SJSA1 (cell line): Measurements from ENCODE around the gene ATP1B2. TPM values are rescaled to one million over a fixed set of nuclear protein-coding genes. Genes with fewer than 3 reads are reported as not detected.

ENCODE experiments used
- DNase-seq, 2 experiments: peaks; one replicate each; pipeline ENCODE4 v3.0.0-alpha.2; 2015 to 2020; ENCODE audit warnings: low spot score in 2 of 2, low read depth in 1 of 2
- H3K27ac ChIP-seq: fragments of 250-450 bp; sonication (Bioruptor Pico); 2 replicates; pipeline ENCODE4 v1.5.1; 2020; ENCODE audit warnings: mild to moderate bottlenecking, moderate library complexity
- H3K27me3 ChIP-seq: fragments of 250-450 bp; sonication (Bioruptor Pico); replicated peaks from 2 replicates; pipeline ENCODE4 v1.5.1; 2020; ENCODE audit warnings: mild to moderate bottlenecking, moderate library complexity
- H3K36me3 ChIP-seq: fragments of 250-450 bp; sonication (Bioruptor Pico); 2 replicates; pipeline ENCODE4 v1.5.1; 2020; ENCODE audit warnings: mild to moderate bottlenecking
- H3K4me1 ChIP-seq: fragments of 250-450 bp; sonication (Bioruptor Pico); replicated peaks from 2 replicates; pipeline ENCODE4 v1.6.1; 2021; ENCODE audit warnings: mild to moderate bottlenecking
- H3K4me3 ChIP-seq: fragments of 250-450 bp; sonication (Bioruptor Pico); 2 replicates; pipeline ENCODE4 v1.5.1; 2020; ENCODE audit warnings: mild to moderate bottlenecking
- H3K9me3 ChIP-seq: fragments of 250-450 bp; sonication (Bioruptor Pico); replicated peaks from 2 replicates; pipeline ENCODE4 v1.5.1; 2020; ENCODE audit warnings: mild to moderate bottlenecking
- total RNA-seq: library from RNA; depleted of rRNA; stranded (reverse); fragments of >200 nt; shearing (Covaris generic); gene quantifications from 2 replicates; pipeline ENCODE4 v1.2.3, GENCODE V29; 2014

Gene ATP1B2
- total RNA-seq, 1 experiment from 2014 or later = not detected

DNA sequence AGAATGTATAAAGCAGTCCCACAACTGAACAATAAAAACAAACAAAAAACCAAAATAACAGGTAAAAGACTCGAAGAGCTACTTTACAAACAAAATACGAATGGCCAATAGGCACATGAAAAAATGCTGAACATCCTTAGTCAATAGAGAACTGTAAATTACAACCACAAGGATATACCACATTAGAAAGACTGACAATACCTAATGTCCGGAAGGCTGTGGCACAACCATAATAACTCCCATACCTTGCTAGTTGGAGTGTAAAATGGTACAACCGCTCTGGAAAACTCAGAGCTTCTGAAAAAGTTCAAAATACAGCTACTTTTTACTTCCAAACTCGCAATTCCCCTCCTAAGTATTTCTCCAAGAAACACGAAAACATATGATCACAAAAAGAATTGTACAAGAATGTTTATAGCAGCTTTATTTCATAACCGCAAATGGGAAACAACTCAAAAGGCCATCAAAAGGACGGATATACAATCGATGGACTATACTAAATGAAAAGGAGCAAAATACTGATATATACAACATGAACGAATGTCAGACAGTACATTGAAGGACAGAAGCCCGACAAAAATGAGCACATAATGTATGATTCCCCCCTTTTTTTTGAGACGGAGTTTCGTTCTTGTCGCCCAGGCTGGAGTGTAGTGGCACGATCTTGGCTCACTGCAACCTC, 34.3 kb downstream of the ATP1B2 start:
- peaks cover 23% of the 10 kb centered on the region for H3K36me3 ChIP-seq
- H3K4me3 ChIP-seq = peak overlapping the region; percentile 61
- no peak for DNase-seq
- peaks cover 18% of the 10 kb centered on the region for H3K4me1 ChIP-seq
- no peaks in the 10 kb centered on the region for H3K27me3 ChIP-seq
- peak overlapping the region; percentile 93 for H3K27ac ChIP-seq
- H3K9me3 ChIP-seq = no peaks in the 10 kb centered on the region

- peaks cover 18% of the 10 kb centered on the region for H3K4me1 ChIP-seq
- peak; percentile 91 to 96 for DNase-seq
- H3K9me3 ChIP-seq = no peaks in the 10 kb centered on the region
- no peaks in the 10 kb centered on the region for H3K27me3 ChIP-seq
- H3K36me3 ChIP-seq = peaks cover 26% of the 10 kb centered on the region
- peak overlapping the region; percentile 93 for H3K27ac ChIP-seq
- peak overlapping the region; percentile 61 for H3K4me3 ChIP-seq
These were observed 35.0 kb downstream of the ATP1B2 start for GRCh38 chr17:7685533-7686221.

- peak; percentile 75 to 98 for DNase-seq
- H3K9me3 ChIP-seq = no peaks in the 10 kb centered on the region
These were observed 35.7 kb downstream of the ATP1B2 start for GRCh38 chr17:7686222-7687071.

DNA sequence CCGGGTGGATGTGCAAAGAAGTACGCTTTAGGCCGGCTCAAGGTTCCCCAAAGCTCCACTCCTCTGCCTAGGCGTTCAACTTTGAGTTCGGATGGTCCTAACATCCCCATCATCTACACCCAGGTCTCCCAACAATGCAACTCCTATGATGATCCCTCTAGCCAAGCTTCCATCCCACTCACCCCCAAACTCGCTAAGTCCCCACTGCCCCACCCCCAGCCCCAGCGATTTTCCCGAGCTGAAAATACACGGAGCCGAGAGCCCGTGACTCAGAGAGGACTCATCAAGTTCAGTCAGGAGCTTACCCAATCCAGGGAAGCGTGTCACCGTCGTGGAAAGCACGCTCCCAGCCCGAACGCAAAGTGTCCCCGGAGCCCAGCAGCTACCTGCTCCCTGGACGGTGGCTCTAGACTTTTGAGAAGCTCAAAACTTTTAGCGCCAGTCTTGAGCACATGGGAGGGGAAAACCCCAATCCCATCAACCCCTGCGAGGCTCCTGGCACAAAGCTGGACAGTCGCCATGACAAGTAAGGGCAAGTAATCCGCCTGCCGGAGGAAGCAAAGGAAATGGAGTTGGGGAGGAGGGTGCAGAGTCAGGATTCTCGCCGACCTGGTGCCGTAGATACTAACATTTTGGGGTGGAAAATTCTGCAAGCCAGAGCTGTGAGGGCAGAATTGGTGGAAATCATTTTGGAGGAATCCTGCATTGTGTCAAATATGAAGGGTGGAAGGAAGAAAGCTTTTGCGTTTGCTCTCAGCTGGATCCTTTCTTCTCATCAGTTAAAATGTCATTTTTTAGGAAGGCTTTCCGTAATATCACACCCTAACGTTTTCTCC, 36.6 kb downstream of the ATP1B2 start, which contains the start of gene TP53:
Gene TP53 (minus strand): TSS at position 419 of the 836 bp plus-strand sequence. CDS start 10,896 bp downstream, outside the sequence.
- H3K27ac ChIP-seq = peak within 1 kb of the TSS; percentile 93
- peaks cover 26% of the 10 kb centered on the region for H3K36me3 ChIP-seq
- peak; percentile 90 to 91 for DNase-seq
- no peaks in the 10 kb centered on the region for H3K9me3 ChIP-seq
- no peaks in the 10 kb centered on the region for H3K27me3 ChIP-seq
- H3K4me3 ChIP-seq = peak within 1 kb of the TSS; percentile 61
- H3K4me1 ChIP-seq = peaks cover 18% of the 10 kb centered on the region

More at GRCh38 chr17:7686222-7687071, 35.7 kb downstream of the ATP1B2 start:
- H3K36me3 ChIP-seq = peaks cover 26% of the 10 kb centered on the region
- no peaks in the 10 kb centered on the region for H3K27me3 ChIP-seq
- peak overlapping the region; percentile 61 for H3K4me3 ChIP-seq
- H3K27ac ChIP-seq = peak overlapping the region; percentile 93
- H3K4me1 ChIP-seq = peaks cover 18% of the 10 kb centered on the region

DNA sequence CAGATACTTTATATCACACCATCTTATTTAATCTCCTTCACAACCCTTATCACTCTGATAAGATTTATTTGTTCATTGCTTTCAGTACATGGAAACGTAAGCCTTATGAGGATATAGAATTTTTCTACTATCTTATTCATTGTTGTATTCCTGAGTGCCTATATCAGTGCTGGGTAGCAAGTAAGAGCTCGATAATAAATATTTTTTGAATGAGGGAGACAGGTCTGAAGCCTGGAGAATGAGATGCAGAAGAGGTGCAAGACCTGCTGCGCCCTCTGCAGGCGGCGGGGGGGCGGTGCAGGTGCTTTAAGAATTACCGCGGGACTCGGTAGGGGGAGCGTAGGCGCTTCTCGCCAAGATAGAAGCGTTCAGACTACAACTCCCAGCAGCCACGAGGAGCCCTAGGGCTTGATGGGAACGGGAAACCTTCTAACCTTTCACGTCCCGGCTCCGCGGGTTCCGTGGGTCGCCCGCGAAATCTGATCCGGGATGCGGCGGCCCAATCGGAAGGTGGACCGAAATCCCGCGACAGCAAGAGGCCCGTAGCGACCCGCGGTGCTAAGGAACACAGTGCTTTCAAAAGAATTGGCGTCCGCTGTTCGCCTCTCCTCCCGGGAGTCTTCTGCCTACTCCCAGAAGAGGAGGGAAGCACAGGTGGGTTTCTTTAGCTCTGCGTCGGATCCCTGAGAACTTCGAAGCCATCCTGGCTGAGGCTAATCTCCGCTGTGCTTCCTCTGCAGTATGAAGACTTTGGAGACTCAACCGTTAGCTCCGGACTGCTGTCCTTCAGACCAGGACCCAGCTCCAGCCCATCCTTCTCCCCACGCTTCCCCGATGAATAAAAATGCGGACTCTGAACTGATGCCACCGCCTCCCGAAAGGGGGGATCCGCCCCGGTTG, 37.4 kb downstream of the ATP1B2 start, which contains the start of gene WRAP53:
Gene WRAP53 (plus strand): TSS at position 570 of the 900 bp plus-strand sequence. CDS start 172 bp downstream, at position 742.
- Histone ChIP-seq H3K9me3 (no peaks in the 10 kb centered on the region), H3K27me3 (no peaks in the 10 kb centered on the region), H3K27ac (peak within 1 kb of the TSS; percentile 93), H3K36me3 (peaks cover 24% of the 10 kb centered on the region), H3K4me1 (peaks cover 18% of the 10 kb centered on the region), H3K4me3 (peak within 1 kb of the TSS; percentile 61)
- peak; percentile 97 to 99 for DNase-seq

DNA sequence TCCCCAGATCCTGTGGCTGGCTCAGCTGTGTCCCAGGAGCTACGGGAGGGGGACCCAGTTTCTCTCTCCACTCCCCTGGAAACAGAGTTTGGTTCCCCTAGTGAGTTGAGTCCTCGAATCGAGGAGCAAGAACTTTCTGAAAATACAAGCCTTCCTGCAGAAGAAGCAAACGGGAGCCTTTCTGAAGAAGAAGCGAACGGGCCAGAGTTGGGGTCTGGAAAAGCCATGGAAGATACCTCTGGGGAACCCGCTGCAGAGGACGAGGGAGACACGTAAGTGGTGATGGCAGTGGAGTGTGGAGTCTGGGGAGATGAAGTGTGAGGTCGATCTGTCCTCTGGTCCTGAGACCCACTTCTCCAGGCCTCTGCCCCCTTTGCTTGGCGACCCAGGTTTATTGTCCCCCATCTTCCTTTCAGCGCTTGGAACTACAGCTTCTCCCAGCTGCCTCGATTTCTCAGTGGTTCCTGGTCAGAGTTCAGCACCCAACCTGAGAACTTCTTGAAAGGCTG, 38.1 kb downstream of the ATP1B2 start:
- Histone ChIP-seq H3K9me3 (no peaks in the 10 kb centered on the region), H3K27me3 (no peaks in the 10 kb centered on the region), H3K4me3 (peak overlapping the region; percentile 61), H3K36me3 (peaks cover 23% of the 10 kb centered on the region), H3K4me1 (peaks cover 18% of the 10 kb centered on the region), H3K27ac (peak overlapping the region; percentile 14; the same call in 1 of the 2 replicates)
- DNase-seq = no peak

- Histone ChIP-seq H3K27me3 (no peaks in the 10 kb centered on the region), H3K36me3 (peaks cover 10% of the 10 kb centered on the region), H3K27ac (no peak overlapping the region), H3K9me3 (no peaks in the 10 kb centered on the region), H3K4me3 (no peak overlapping the region), H3K4me1 (no peaks in the 10 kb centered on the region)
- DNase-seq = no peak
These were observed 44.9 kb downstream of the ATP1B2 start for GRCh38 chr17:7695586-7695985.

DNA sequence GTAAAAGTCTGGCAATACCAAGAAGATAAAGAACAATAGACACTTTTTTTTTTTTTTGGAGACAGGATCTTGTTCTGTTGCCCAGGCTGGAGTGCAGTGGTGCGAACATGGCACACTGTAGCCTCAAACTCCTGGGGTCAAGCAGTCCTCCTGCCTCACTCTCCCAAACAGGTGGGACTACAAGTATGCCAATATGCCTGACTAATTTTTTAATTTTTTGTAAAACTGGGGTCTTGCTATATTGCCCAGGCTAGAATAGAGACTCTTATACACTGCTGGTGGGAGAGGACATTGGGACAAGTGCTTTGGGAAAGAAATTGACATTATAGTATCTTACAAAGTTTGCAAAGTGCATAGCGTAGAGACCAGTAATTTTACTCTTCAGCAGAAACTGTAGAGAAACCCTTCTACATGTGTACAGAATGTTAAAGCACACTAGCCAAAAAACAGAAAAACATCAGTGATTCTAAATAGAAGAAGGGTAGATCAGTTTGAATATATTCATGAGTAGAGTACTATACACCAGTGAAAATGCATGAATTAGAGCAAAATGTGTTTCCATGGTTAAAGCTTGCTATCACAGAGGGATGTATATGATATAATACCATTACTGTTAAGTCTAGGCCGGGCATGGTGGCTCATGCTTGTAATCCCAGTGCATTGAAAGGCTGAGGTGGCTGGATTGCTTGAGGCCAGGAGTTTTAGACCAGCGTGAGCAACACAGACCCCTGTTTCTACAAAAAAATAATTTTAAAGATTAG, 47.3 kb downstream of the ATP1B2 start:
- no peak overlapping the region for H3K4me3 ChIP-seq
- H3K36me3 ChIP-seq = peaks cover 18% of the 10 kb centered on the region
- no peak overlapping the region for H3K27ac ChIP-seq
- H3K27me3 ChIP-seq = no peaks in the 10 kb centered on the region
- DNase-seq = no peak
- no peaks in the 10 kb centered on the region for H3K4me1 ChIP-seq
- no peaks in the 10 kb centered on the region for H3K9me3 ChIP-seq

DNA sequence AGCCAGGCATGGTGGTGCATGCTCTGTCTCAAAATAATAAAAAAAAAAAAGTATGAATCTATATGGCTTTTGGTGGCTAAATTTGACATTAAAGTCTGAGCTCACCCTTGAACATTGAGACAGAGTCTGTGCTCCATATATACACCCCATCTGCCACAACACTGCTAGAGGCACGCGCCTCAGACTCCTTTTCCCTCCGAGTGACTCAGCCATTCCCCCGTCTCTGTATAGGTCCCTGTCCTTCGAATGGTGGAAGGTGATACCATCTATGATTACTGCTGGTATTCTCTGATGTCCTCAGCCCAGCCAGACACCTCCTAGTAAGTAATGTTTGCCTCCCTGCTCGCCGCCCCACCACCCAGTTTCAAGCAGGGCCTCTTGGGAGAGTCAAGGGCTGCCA, 49.8 kb downstream of the ATP1B2 start:
- H3K4me3 ChIP-seq = no peak overlapping the region
- H3K27me3 ChIP-seq = peaks cover 16% of the 10 kb centered on the region
- no peak for DNase-seq
- no peak overlapping the region for H3K27ac ChIP-seq
- peaks cover 7% of the 10 kb centered on the region for H3K4me1 ChIP-seq
- no peaks in the 10 kb centered on the region for H3K9me3 ChIP-seq
- peaks cover 12% of the 10 kb centered on the region for H3K36me3 ChIP-seq

DNA sequence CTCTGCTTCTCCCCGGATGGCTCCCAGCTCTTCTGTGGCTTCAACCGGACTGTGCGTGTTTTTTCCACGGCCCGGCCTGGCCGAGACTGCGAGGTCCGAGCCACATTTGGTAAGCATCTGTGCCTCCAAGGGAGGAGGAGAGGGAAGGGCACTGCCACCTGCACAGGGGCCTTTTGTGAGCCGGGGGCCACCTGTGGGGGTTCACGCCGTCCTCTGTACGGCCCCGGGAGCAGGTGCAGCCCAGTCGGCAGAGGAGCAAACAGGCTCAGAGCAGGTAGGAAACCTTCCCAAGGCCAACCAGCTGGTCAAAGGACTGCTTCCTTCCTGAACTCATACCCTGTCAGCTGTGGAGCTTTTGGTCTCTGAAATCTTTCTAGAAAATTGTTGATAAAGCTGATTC, 51.0 kb downstream of the ATP1B2 start:
- DNase-seq = no peak
- no peak overlapping the region for H3K27ac ChIP-seq
- H3K4me1 ChIP-seq = peaks cover 7% of the 10 kb centered on the region
- H3K9me3 ChIP-seq = no peaks in the 10 kb centered on the region
- H3K36me3 ChIP-seq = peaks cover 8% of the 10 kb centered on the region
- H3K27me3 ChIP-seq = peaks cover 27% of the 10 kb centered on the region
- H3K4me3 ChIP-seq = no peak overlapping the region

- Histone ChIP-seq H3K27ac (no peak overlapping the region), H3K36me3 (peaks cover 8% of the 10 kb centered on the region; the same call in 1 of the 2 replicates), H3K9me3 (no peaks in the 10 kb centered on the region), H3K4me3 (no peak overlapping the region), H3K4me1 (peaks cover 7% of the 10 kb centered on the region), H3K27me3 (peaks cover 31% of the 10 kb centered on the region)
- no peak for DNase-seq
These were observed 52.0 kb downstream of the ATP1B2 start for GRCh38 chr17:7702776-7703175.
